ENCODE data around the gene SEPTIN11. TPM values are rescaled to one million over a fixed set of nuclear protein-coding genes. Genes with fewer than 3 reads are reported as not detected.

SEPTIN11 gene
- total RNA-seq, 1 donor, result 473 TPM

DNA sequence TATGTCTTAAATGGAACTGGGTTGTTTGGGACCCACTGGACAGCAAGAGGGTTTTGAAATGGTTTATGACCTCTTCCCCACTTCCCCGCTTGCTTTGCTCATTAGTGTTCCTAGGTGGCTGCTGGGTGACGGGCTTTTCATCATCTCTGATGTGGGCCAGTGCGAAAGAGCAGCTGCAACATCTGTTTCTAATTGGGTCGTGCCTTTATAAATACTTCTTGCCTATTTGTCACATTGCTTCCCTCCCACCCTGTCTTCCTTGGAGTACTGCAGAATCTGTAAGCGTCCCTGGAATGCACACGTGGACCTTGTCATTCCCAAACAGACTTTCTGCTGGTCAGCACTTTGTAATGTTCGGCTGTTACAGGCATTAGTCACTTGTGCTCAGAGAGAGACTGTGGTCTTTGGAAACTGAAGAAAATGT, 35.2 kb downstream of the SEPTIN11 start:
- peak overlapping the region; percentile 34 for H3K4me3 ChIP-seq (ENCODE audit: insufficient read depth, low read length)
- no peak overlapping the region for H2AFZ ChIP-seq (ENCODE audit: low read length)
- H3K79me2 ChIP-seq (ENCODE audit: insufficient read depth, low read length), result peaks cover 75% of the 10 kb centered on the region
- TF ChIP-seq, protein P1, sequence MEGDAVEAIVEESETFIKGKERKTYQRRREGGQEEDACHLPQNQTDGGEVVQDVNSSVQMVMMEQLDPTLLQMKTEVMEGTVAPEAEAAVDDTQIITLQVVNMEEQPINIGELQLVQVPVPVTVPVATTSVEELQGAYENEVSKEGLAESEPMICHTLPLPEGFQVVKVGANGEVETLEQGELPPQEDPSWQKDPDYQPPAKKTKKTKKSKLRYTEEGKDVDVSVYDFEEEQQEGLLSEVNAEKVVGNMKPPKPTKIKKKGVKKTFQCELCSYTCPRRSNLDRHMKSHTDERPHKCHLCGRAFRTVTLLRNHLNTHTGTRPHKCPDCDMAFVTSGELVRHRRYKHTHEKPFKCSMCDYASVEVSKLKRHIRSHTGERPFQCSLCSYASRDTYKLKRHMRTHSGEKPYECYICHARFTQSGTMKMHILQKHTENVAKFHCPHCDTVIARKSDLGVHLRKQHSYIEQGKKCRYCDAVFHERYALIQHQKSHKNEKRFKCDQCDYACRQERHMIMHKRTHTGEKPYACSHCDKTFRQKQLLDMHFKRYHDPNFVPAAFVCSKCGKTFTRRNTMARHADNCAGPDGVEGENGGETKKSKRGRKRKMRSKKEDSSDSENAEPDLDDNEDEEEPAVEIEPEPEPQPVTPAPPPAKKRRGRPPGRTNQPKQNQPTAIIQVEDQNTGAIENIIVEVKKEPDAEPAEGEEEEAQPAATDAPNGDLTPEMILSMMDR (IDR thresholded peaks at IDR 0.05; ENCODE audit: extremely low read depth, low read depth, low read length), result no peak
- H3K27ac ChIP-seq (ENCODE audit: low read depth, low read length), result peak overlapping the region; percentile 97
- no peaks in the 10 kb centered on the region for H4K20me1 ChIP-seq (ENCODE audit: insufficient read depth, low read length)
- H3K4me2 ChIP-seq (ENCODE audit: insufficient read depth, low read length), result peak overlapping the region; percentile 77
- peak; percentile 83 for DNase-seq (ENCODE audit: insufficient read length, low spot score, missing footprints)
- peaks cover 84% of the 10 kb centered on the region for H3K4me1 ChIP-seq (ENCODE audit: insufficient read depth, low read length)
- H3K27me3 ChIP-seq (ENCODE audit: insufficient read depth, low read length), result no peaks in the 10 kb centered on the region
- H3K36me3 ChIP-seq (ENCODE audit: insufficient read depth, low read length), result no peaks in the 10 kb centered on the region
- H3K9me3 ChIP-seq (ENCODE audit: low read depth, low read length), result no peaks in the 10 kb centered on the region

DNA sequence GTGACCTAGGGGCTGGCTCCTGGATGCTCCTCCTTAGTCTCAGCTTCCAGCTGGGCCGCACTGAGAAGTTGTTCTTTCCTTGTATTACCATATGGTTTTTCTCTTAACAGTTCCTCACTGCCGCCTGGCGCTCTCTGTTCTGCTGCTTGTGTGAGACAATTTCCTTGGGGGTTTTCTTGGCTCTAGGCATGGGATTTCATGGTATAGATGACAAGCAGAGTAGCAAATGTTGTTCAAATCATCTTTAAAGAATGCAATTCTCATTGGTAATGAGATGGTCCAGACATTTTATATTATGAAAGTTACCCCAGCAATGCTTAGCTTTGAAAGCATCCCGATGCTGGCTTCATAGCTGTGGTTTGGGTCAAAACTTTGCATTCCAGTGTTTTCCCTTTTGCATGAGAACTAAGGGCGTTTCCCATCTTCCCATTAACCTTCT, 37.6 kb downstream of the SEPTIN11 start:
- Histone ChIP-seq H3K27me3 (ENCODE audit: insufficient read depth, low read length) (no peaks in the 10 kb centered on the region), H3K4me1 (ENCODE audit: insufficient read depth, low read length) (peaks cover 79% of the 10 kb centered on the region), H2AFZ (ENCODE audit: low read length) (no peak overlapping the region), H3K4me3 (ENCODE audit: insufficient read depth, low read length) (peak overlapping the region; percentile 54), H3K4me2 (ENCODE audit: insufficient read depth, low read length) (peak overlapping the region; percentile 77), H3K36me3 (ENCODE audit: insufficient read depth, low read length) (no peaks in the 10 kb centered on the region), H3K27ac (ENCODE audit: low read depth, low read length) (peak overlapping the region; percentile 97), H4K20me1 (ENCODE audit: insufficient read depth, low read length) (no peaks in the 10 kb centered on the region), H3K9me3 (ENCODE audit: low read depth, low read length) (no peaks in the 10 kb centered on the region), H3K79me2 (ENCODE audit: insufficient read depth, low read length) (peaks cover 70% of the 10 kb centered on the region)
- DNase-seq (ENCODE audit: insufficient read length, low spot score, missing footprints), result no peak
- TF ChIP-seq, protein P1 (IDR thresholded peaks at IDR 0.05; ENCODE audit: extremely low read depth, low read depth, low read length), result peak; percentile 35

DNA sequence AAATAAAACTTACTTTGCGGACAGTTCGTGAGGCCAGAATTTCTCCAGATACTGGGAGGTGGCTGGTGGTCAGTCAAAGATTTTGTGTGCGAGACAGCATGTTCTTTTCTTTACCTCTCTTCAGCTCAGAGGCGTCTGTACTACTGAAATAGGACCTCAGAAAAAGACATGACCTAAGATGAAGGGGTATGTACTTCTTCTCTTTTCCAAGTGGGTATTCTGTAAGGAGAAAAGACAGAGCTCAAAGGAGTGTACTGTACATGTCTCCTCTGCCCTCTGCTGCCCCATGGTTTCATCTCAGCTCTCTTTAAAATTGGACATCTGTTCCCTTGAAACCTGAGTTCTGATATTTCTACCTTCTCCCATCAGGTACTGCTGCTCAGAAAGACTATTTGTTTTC, 38.1 kb downstream of the SEPTIN11 start:
- Histone ChIP-seq H3K27ac (ENCODE audit: low read depth, low read length) (peak overlapping the region; percentile 97), H3K9me3 (ENCODE audit: low read depth, low read length) (no peaks in the 10 kb centered on the region), H2AFZ (ENCODE audit: low read length) (no peak overlapping the region), H4K20me1 (ENCODE audit: insufficient read depth, low read length) (no peaks in the 10 kb centered on the region), H3K36me3 (ENCODE audit: insufficient read depth, low read length) (no peaks in the 10 kb centered on the region), H3K27me3 (ENCODE audit: insufficient read depth, low read length) (no peaks in the 10 kb centered on the region), H3K79me2 (ENCODE audit: insufficient read depth, low read length) (peaks cover 70% of the 10 kb centered on the region), H3K4me2 (ENCODE audit: insufficient read depth, low read length) (peak overlapping the region; percentile 77), H3K4me3 (ENCODE audit: insufficient read depth, low read length) (peak overlapping the region; percentile 54), H3K4me1 (ENCODE audit: insufficient read depth, low read length) (peaks cover 79% of the 10 kb centered on the region)
- no peak for DNase-seq (ENCODE audit: insufficient read length, low spot score, missing footprints)
- TF ChIP-seq, protein P1 (IDR thresholded peaks at IDR 0.05; ENCODE audit: extremely low read depth, low read depth, low read length), result no peak

DNA sequence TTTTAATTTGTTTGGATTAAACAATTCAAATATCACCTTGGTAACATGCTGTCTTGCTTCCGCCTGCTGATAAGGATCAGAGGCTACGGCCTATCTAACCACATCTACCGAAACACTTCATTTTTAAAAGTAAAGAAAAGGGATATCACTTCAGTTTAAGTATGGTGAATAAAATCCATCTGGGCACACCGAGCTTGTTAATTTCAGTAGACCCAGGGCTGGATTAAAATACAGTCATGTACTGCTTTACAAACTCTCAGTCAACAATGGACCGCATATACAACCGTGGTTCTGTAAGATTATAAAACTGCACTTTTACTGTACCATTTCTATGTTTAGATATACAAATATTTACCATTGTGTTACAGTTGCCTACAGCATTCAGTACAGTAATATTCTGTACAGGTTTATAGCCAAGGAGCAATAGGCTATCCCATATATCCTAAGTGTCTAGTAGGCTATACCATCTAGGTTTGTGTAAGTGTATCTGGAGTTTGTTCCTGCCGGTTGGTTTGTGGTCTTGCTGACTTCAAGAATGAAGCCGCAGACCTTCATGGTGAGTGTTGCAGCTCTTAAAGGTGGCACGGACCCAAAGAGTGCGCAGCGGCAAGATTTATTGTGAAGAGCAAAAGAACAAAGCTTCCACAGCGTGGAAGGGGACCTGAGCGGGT, 40.0 kb downstream of the SEPTIN11 start:
- no peak for DNase-seq (ENCODE audit: insufficient read length, low spot score, missing footprints)
- H3K27ac ChIP-seq (ENCODE audit: low read depth, low read length), result peak overlapping the region; percentile 97
- H3K4me2 ChIP-seq (ENCODE audit: insufficient read depth, low read length), result no peak overlapping the region
- no peak overlapping the region for H3K4me3 ChIP-seq (ENCODE audit: insufficient read depth, low read length)
- H3K27me3 ChIP-seq (ENCODE audit: insufficient read depth, low read length), result no peaks in the 10 kb centered on the region
- no peaks in the 10 kb centered on the region for H4K20me1 ChIP-seq (ENCODE audit: insufficient read depth, low read length)
- no peak overlapping the region for H2AFZ ChIP-seq (ENCODE audit: low read length)
- TF ChIP-seq, protein P1 (IDR thresholded peaks at IDR 0.05; ENCODE audit: extremely low read depth, low read depth, low read length), result no peak
- peaks cover 75% of the 10 kb centered on the region for H3K79me2 ChIP-seq (ENCODE audit: insufficient read depth, low read length)
- no peaks in the 10 kb centered on the region for H3K36me3 ChIP-seq (ENCODE audit: insufficient read depth, low read length)
- H3K9me3 ChIP-seq (ENCODE audit: low read depth, low read length), result no peaks in the 10 kb centered on the region
- peaks cover 80% of the 10 kb centered on the region for H3K4me1 ChIP-seq (ENCODE audit: insufficient read depth, low read length)

Data from osteoblast (primary cell).